Activated CD4-positive, alpha-beta memory T cell treated with anti-CD3 and anti-CD28 coated beads for 36 hours (primary cell): ENCODE data around the gene THSD7B. TPM values are rescaled to one million over a fixed set of nuclear protein-coding genes. Genes with fewer than 3 reads are reported as not detected.
"Not testable (repeated sequence)": the region's sequence is repeated elsewhere in the genome, so short reads cannot be mapped to it uniquely, and the experiment has no call there.

Experiments used
- CTCF ChIA-PET: fragments of 350-600 bp; sonication (Branson Sonifier 250); formaldehyde crosslinking; loops from one replicate; lab custom pipeline; 2021; ENCODE audit warnings: antibody characterized with exemption, inconsistent platforms; lab: Charles Lee
- POLR2A ChIA-PET: fragments of 350-600 bp; sonication (Branson Sonifier 250); formaldehyde crosslinking; loops from one replicate; lab custom pipeline; 2021; ENCODE audit warnings: antibody characterized with exemption; lab: Charles Lee
- DNase-seq: peaks from one replicate; pipeline ENCODE4 v3.0.0-alpha.2; 2020
- H3K27ac Mint-ChIP-seq: one replicate; pipeline ENCODE4 v1.8.0; 2021; ENCODE audit warnings: mixed read lengths
- H3K27me3 Mint-ChIP-seq: one replicate; pipeline ENCODE4 v1.8.0; 2021; ENCODE audit warnings: mixed read lengths
- H3K36me3 Mint-ChIP-seq: one replicate; pipeline ENCODE4 v1.8.0; 2021; ENCODE audit warnings: mixed read lengths
- H3K4me1 Mint-ChIP-seq: one replicate; pipeline ENCODE4 v1.8.0; 2021; ENCODE audit warnings: low read depth, mixed read lengths
- H3K4me3 Mint-ChIP-seq: one replicate; pipeline ENCODE4 v1.8.0; 2021; ENCODE audit warnings: mild to moderate bottlenecking, mixed read lengths
- H3K9me3 Mint-ChIP-seq: one replicate; pipeline ENCODE4 v1.8.0; 2021; ENCODE audit warnings: mixed read lengths
- intact Hi-C: fragments of 100-400 bp; cut with micrococcal nuclease; formaldehyde crosslinking; loops from one replicate; pipeline ENCODE4 v1.15.1; 2023
- total RNA-seq, 2 experiments: library from RNA; stranded (reverse); gene quantifications; one replicate each; pipeline ENCODE4 v1.2.3, GENCODE V29; 2021

The THSD7B gene, protein sequence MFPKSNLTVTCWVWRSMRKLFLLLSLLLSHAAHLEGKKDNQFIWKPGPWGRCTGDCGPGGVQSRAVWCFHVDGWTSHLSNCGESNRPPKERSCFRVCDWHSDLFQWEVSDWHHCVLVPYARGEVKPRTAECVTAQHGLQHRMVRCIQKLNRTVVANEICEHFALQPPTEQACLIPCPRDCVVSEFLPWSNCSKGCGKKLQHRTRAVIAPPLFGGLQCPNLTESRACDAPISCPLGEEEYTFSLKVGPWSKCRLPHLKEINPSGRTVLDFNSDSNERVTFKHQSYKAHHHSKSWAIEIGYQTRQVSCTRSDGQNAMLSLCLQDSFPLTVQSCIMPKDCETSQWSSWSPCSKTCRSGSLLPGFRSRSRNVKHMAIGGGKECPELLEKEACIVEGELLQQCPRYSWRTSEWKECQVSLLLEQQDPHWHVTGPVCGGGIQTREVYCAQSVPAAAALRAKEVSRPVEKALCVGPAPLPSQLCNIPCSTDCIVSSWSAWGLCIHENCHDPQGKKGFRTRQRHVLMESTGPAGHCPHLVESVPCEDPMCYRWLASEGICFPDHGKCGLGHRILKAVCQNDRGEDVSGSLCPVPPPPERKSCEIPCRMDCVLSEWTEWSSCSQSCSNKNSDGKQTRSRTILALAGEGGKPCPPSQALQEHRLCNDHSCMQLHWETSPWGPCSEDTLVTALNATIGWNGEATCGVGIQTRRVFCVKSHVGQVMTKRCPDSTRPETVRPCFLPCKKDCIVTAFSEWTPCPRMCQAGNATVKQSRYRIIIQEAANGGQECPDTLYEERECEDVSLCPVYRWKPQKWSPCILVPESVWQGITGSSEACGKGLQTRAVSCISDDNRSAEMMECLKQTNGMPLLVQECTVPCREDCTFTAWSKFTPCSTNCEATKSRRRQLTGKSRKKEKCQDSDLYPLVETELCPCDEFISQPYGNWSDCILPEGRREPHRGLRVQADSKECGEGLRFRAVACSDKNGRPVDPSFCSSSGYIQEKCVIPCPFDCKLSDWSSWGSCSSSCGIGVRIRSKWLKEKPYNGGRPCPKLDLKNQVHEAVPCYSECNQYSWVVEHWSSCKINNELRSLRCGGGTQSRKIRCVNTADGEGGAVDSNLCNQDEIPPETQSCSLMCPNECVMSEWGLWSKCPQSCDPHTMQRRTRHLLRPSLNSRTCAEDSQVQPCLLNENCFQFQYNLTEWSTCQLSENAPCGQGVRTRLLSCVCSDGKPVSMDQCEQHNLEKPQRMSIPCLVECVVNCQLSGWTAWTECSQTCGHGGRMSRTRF (N-terminal part only)
- total RNA-seq = not detected

DNA sequence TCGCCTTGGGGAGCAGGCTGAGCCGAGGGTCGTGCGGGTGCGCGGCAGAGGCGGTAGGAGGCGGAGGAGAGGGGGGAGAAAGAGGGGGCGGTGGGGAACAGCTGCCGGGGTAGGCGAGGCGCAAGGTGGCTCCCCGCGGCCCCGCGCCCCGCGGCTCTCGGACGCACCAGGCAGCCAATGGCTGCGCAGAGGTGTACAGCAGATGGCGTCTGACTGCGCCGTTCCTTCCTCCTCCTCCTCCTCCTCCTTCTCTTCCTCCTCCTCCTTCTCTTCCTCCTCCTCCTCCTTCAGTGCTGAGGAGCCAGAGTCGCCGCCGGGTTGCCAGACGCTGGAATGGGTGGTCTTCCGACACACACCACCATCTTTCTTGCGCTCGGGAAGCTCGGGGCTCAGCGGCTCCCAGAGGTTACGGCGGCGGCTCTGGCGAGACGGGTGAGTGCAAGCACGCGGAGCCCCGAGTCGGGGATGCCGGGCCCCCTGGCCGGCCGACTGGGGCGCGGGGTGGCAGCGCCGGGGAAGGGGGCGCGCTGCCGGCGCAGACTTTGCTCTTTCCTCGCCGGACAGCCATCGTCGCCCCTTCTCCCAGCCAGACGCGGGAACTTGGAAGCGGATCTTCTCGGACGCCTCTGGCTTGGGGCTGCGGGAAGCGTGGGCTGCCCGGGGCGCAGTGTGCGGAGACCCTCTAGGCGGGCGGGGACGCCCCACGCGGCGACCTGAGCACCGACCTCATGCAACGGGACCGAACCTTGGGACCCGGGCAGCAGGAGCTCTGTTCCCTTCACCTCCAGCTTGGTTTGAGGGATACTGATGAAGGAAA lies at the start of gene THSD7B:
Gene THSD7B, plus strand, starts transcription at position 290 of the 817 bp plus-strand sequence. CDS start 116,634 bp downstream, outside the sequence.
- peaks cover 49% of the 10 kb centered on the region for H3K27me3 Mint-ChIP-seq
- DNase-seq = no peak
- peak within 1 kb of the TSS; percentile 20 for H3K4me3 Mint-ChIP-seq

DNA sequence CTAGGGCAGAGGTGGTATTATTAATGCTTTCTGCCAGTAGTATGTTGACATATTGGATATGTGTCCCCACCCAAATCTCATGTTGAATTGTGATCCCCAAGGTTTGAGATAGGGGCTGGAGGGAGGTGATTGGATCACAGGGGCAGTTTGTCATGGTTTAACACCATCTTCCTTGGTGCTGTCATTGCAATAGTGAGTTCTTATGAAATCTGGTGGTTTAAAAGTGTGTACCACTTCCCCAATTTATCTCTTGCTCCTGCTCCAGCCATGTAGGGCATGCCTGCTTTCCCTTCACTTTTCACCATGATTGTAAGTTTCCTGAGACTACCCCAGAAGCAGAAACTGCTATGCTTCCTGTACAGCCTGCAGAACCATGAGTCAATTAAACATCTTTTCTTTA lies 47.1 kb upstream of the THSD7B start:
- DNase-seq = no peak
- H3K9me3 Mint-ChIP-seq = no peaks in the 10 kb centered on the region
- H3K4me3 Mint-ChIP-seq = no peak overlapping the region
- H3K27ac Mint-ChIP-seq = no peak overlapping the region
- H3K27me3 Mint-ChIP-seq = no peaks in the 10 kb centered on the region
- intact Hi-C loops = no loop called here
- no peaks in the 10 kb centered on the region for H3K36me3 Mint-ChIP-seq
- ChIA-PET POLR2A (no interaction called here), CTCF (no interaction called here)
- H3K4me1 Mint-ChIP-seq = no peaks in the 10 kb centered on the region

More for the DNA sequence above, at the start of gene THSD7B:
- Mint-ChIP-seq H3K9me3 (no peaks in the 10 kb centered on the region), H3K27ac (no peak within 1 kb of the TSS), H3K4me1 (peaks cover 11% of the 10 kb centered on the region), H3K36me3 (no peaks in the 10 kb centered on the region)
- POLR2A ChIA-PET = no interaction called here
- CTCF ChIA-PET = interaction anchor here (0.7 kb wide), 1 partner anchor 34 kb away, joined by 3 read pairs; no protein-coding TSS in a partner anchor
- intact Hi-C loops = no loop called here

- H3K27me3 Mint-ChIP-seq = peaks cover 4% of the 10 kb centered on the region
- intact Hi-C loops = no loop called here
- CTCF ChIA-PET = no interaction called here
Measured at GRCh38 chr2:136727973-136728699, 37.2 kb upstream of the THSD7B start.

GRCh38 chr2:136736236-136736635 lies 29.1 kb upstream of the THSD7B start:
- Mint-ChIP-seq H3K36me3 (no peaks in the 10 kb centered on the region), H3K4me1 (no peaks in the 10 kb centered on the region), H3K27ac (no peak overlapping the region), H3K9me3 (no peaks in the 10 kb centered on the region), H3K4me3 (no peak overlapping the region), H3K27me3 (peaks cover 5% of the 10 kb centered on the region)
- ChIA-PET CTCF (interaction anchor here (2.2 kb wide), 1 partner anchor 313 kb away, joined by 8 read pairs; no protein-coding TSS in a partner anchor), POLR2A (no interaction called here)
- DNase-seq = no peak
- intact Hi-C loops = loop anchor here (5.0 to 10.0 kb wide), 2 partner anchors 239 to 314 kb away; no protein-coding TSS in a partner anchor

More at GRCh38 chr2:136727973-136728699, 37.2 kb upstream of the THSD7B start:
- Mint-ChIP-seq H3K27ac (no peak overlapping the region), H3K4me1 (no peaks in the 10 kb centered on the region), H3K9me3 (no peaks in the 10 kb centered on the region), H3K36me3 (no peaks in the 10 kb centered on the region), H3K4me3 (no peak overlapping the region)
- DNase-seq = no peak
- POLR2A ChIA-PET = no interaction called here

DNA sequence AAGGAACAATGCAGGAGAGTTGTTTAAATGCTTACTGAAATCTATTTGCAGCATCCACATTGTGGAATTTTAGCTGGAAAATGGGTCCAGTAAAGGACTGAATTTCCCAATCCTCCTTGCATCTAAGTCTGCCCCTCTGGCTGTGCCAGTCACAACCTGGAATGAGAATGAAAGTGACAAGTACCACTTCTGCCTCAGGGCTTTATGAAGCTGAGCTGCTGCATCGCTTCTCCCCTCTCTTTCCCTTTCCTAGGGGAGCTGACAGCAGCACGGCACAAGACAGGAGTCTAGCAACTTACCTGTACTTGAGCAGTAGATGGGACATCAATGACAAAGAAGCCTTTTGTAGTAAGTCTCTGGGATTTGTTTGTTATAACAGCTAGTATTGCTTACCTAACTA lies 27.3 kb upstream of the THSD7B start:
- H3K4me1 Mint-ChIP-seq = no peaks in the 10 kb centered on the region
- intact Hi-C loops = loop anchor here (5.0 to 10.0 kb wide), 2 partner anchors 237 to 316 kb away; no protein-coding TSS in a partner anchor
- POLR2A ChIA-PET = no interaction called here

DNA sequence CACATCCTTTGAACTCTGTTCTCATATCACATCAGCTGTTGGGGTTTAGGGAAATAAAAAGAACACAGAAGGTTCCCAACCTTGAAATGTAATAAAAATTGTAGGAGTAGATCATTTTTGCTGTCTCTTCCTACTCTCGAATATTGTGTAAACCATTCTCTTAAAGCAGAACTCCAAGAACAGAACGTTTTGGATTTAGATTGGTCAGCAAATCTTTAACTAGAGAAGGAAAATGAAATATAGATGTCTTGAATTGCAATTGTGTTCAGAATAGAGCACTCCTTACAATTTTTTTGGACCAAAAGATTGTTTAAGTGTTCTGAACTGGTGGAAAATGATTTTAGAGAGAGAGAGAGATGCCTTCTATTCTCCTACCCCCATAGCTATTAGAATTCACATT lies 23.9 kb upstream of the THSD7B start:
- H3K4me1 Mint-ChIP-seq = no peaks in the 10 kb centered on the region
- H3K36me3 Mint-ChIP-seq = no peaks in the 10 kb centered on the region
- POLR2A ChIA-PET = no interaction called here
- DNase-seq = no peak
- H3K4me3 Mint-ChIP-seq = no peak overlapping the region
- CTCF ChIA-PET = no interaction called here
- intact Hi-C loops = no loop called here
- no peaks in the 10 kb centered on the region for H3K9me3 Mint-ChIP-seq
- no peak overlapping the region for H3K27ac Mint-ChIP-seq
- peaks cover 5% of the 10 kb centered on the region for H3K27me3 Mint-ChIP-seq

More for the DNA sequence above, 27.3 kb upstream of the THSD7B start:
- CTCF ChIA-PET = interaction anchor here (0.9 to 2.2 kb wide), 2 partner anchors 37 to 314 kb away, joined by 4 to 8 read pairs; no protein-coding TSS in a partner anchor
- no peaks in the 10 kb centered on the region for H3K36me3 Mint-ChIP-seq
- H3K27me3 Mint-ChIP-seq = peaks cover 5% of the 10 kb centered on the region
- H3K4me3 Mint-ChIP-seq = no peak overlapping the region
- no peak overlapping the region for H3K27ac Mint-ChIP-seq
- H3K9me3 Mint-ChIP-seq = no peaks in the 10 kb centered on the region
- no peak for DNase-seq

- no peaks in the 10 kb centered on the region for H3K9me3 Mint-ChIP-seq
- no peaks in the 10 kb centered on the region for H3K4me1 Mint-ChIP-seq
- H3K4me3 Mint-ChIP-seq = no peak overlapping the region
- ChIA-PET POLR2A (no interaction called here), CTCF (no interaction called here)
- intact Hi-C loops = no loop called here
- no peaks in the 10 kb centered on the region for H3K27me3 Mint-ChIP-seq
- no peak overlapping the region for H3K27ac Mint-ChIP-seq
- no peak for DNase-seq
- H3K36me3 Mint-ChIP-seq = no peaks in the 10 kb centered on the region
Measured at GRCh38 chr2:136750065-136750464, 15.3 kb upstream of the THSD7B start.

- intact Hi-C loops = no loop called here
- Mint-ChIP-seq H3K36me3 (no peaks in the 10 kb centered on the region), H3K4me1 (no peaks in the 10 kb centered on the region), H3K27me3 (no peaks in the 10 kb centered on the region), H3K27ac (no peak overlapping the region), H3K4me3 (no peak overlapping the region), H3K9me3 (no peaks in the 10 kb centered on the region)
- POLR2A ChIA-PET = no interaction called here
- CTCF ChIA-PET = no interaction called here
- DNase-seq = no peak
Measured at GRCh38 chr2:136751406-136751805, 13.9 kb upstream of the THSD7B start.

DNA sequence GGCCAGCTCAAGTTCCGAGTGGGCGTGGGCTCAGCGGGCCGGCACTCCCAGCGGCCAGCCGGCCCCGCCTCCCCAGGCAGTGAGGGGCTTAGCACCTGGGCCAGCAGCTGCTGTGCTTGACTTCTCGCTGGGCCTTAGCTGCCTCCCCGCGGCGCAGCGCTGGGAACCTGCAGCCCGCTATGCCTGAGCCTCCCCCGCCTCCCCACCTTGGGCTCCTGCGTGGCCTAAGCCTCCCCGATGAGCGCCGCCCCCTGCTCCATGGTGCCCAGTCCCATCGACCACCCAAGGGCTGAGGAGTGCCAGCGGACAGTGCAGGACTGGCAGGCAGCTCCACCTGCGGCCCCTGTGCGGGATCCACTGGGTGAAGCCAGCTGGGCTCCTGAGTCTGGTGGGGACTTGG lies 6.8 kb upstream of the THSD7B start:
- POLR2A ChIA-PET, H3K36me3 Mint-ChIP-seq, CTCF ChIA-PET, H3K4me3 Mint-ChIP-seq, intact Hi-C loops, H3K9me3 Mint-ChIP-seq, DNase-seq, H3K27ac Mint-ChIP-seq, H3K4me1 Mint-ChIP-seq: not testable (repeated sequence)
- H3K27me3 Mint-ChIP-seq = peaks cover 14% of the 10 kb centered on the region

DNA sequence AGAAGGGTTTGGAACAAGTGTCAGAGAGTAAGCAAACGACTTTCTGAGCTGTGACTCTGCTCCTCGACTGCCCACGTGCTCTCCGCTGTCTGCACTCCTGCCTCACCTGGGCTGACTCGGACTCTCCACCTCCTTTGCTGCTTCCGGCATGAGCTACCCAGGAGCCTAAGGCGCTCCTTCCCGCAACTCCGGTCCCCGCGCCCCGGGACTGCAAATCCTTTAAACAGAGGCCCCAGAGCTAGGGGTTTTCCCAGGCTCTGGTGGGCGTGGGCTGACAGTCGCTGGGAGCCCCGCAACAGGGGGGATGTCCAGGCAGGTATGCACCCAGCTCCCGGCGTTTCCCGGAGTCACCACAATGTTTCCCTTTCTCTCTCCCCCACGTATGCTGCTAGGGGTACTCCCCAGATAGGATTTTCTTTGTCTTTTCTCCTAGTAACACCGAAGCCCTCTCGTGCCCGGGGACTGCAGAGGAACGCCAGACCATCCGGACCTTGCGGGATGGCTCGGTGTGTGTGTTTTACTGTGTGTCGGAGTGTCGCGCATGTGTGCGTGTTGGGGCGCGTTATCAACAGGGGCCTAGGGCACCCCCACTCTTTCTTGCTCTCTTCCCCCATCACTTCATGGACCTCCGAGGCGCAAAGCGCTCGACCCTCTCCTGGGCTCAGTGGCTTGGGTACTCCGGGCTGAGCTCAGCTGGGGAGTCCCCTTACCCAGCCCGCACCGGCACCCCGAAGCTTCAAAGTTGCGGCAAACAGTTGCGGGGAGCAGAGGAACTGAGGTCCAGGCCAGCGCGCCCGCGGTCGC lies 691 bp upstream of the THSD7B start:
- no peak overlapping the region for H3K4me3 Mint-ChIP-seq
- no peaks in the 10 kb centered on the region for H3K9me3 Mint-ChIP-seq
- ChIA-PET CTCF (no interaction called here), POLR2A (no interaction called here)
- intact Hi-C loops = no loop called here
- H3K27me3 Mint-ChIP-seq = peaks cover 49% of the 10 kb centered on the region
- peaks cover 11% of the 10 kb centered on the region for H3K4me1 Mint-ChIP-seq
- no peak overlapping the region for H3K27ac Mint-ChIP-seq
- DNase-seq = peak; percentile 12
- no peaks in the 10 kb centered on the region for H3K36me3 Mint-ChIP-seq
